K562 (cell line): ENCODE measurements around the gene SELENOT.

Experiments used
- BRCA1 ChIP-seq, 2 experiments: fragments of 450-650 bp in 1 of 2; sonication (generic) in 1 of 2; formaldehyde crosslinking in 1 of 2; IDR thresholded peaks; 2 replicates each; pipeline versions ENCODE4 v1.5.0 to v1.6.1; 2017 to 2020; ENCODE audit warnings: mild to moderate bottlenecking in 1 of 2, missing genetic modification reagents in 1 of 2
- MIER1 ChIP-seq: fragments of 450-650 bp; IDR thresholded peaks from 2 replicates; pipeline ENCODE4 v1.6.1; 2016; ENCODE audit warnings: antibody characterized with exemption, mild to moderate bottlenecking, low read depth
- NR3C1 ChIP-seq: sonication (generic); formaldehyde crosslinking; IDR thresholded peaks from 2 replicates; pipeline ENCODE4 v1.8.1; 2022; ENCODE audit warnings: missing genetic modification reagents
- TBP ChIP-seq: optimal IDR thresholded peaks from 2 replicates; pipeline ENCODE3; 2011; ENCODE audit warnings: low read depth, low read length, improper control_type of control experiment
- ZKSCAN3 ChIP-seq: fragments of 250-450 bp; sonication (Bioruptor Pico); IDR thresholded peaks from 2 replicates; pipeline ENCODE4 v1.4.0; 2020
- TF ChIP-seq, protein P1 (sequence below): fragments of 450-650 bp; formaldehyde crosslinking; IDR thresholded peaks from 2 replicates; pipeline ENCODE4 v1.4.0; 2022; ENCODE audit warnings: missing genetic modification characterization
- TF ChIP-seq, protein P2 (sequence below): fragments of 200-800 bp; sonication (Bioruptor generic); IDR thresholded peaks from 2 replicates; pipeline ENCODE4 v1.6.1; 2017; ENCODE audit warnings: missing genetic modification characterization, missing compliant biosample characterization
- TF ChIP-seq, protein P3 (sequence below), 3 experiments: IDR thresholded peaks in 2 of 3; conservative IDR thresholded peaks in 1 of 3; 2 replicates each; pipeline ENCODE4 v1.5.1; 2011 to 2012; ENCODE audit warnings: low read length in 3 of 3, mild to moderate bottlenecking in 3 of 3, control low read depth in 2 of 3, improper control_type of control experiment in 1 of 3, inconsistent platforms in 1 of 3, low read depth in 1 of 3, mixed read lengths in 1 of 3, moderate library complexity in 1 of 3; ENCODE audit not compliant: insufficient read depth in 2 of 3
- TF ChIP-seq, protein P4 (sequence below): fragments of 250-450 bp; sonication (Bioruptor Pico); IDR thresholded peaks from 2 replicates; pipeline ENCODE4 v1.5.0; 2021; ENCODE audit warnings: mild to moderate bottlenecking, moderate library complexity

DNA sequence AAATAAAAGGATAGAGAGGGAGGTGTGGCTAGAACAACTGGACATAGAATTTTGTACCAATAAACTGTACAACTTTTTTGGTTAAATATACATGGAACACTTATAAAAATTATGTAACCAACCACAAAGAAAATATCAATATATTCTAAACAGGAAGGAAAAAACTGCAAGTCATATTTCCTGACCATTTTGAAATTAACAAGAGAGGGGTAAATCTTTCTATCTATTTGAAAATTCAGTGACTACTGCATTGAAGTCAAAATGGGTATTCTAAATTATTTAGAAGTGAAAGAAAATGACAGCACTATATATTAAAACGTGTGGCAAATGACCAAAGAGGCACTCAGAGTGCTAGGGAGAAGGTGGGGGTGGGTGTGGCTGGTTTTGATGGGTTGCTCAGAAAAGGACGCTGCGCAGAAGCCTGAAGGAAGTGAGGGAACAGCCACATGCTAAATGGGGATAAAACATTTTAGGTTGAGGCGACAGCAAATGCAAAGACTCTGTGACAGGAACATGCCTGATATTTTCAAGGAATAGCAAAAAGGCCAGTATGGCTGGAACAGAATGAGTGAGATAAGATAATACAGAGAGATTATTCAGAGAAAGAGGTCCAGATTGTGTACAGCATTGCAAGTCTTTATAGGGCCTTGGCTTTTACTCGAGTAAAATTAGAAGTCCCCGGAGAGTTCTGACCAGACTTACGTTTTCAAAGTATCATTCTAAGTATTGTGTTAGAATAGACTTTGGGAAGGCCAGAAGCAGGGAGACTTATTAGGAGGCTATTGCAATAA lies 59.5 kb downstream of the SELENOT start:
- TF ChIP-seq, protein P1, sequence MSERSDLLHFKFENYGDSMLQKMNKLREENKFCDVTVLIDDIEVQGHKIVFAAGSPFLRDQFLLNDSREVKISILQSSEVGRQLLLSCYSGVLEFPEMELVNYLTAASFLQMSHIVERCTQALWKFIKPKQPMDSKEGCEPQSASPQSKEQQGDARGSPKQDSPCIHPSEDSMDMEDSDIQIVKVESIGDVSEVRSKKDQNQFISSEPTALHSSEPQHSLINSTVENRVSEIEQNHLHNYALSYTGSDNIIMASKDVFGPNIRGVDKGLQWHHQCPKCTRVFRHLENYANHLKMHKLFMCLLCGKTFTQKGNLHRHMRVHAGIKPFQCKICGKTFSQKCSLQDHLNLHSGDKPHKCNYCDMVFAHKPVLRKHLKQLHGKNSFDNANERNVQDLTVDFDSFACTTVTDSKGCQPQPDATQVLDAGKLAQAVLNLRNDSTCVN (CRISPR knock-in tag): no peak
- TF ChIP-seq MIER1: no peak
- TF ChIP-seq NR3C1: no peak
- no peak for TF ChIP-seq BRCA1 (IDR thresholded peaks at IDR 0.05)
- TF ChIP-seq BRCA1 (CRISPR knock-in tag; IDR thresholded peaks at IDR 0.05): no peak
- TF ChIP-seq ZKSCAN3 (CRISPR knock-in tag): no peak
- TF ChIP-seq TBP: no peak
- TF ChIP-seq, protein P2, sequence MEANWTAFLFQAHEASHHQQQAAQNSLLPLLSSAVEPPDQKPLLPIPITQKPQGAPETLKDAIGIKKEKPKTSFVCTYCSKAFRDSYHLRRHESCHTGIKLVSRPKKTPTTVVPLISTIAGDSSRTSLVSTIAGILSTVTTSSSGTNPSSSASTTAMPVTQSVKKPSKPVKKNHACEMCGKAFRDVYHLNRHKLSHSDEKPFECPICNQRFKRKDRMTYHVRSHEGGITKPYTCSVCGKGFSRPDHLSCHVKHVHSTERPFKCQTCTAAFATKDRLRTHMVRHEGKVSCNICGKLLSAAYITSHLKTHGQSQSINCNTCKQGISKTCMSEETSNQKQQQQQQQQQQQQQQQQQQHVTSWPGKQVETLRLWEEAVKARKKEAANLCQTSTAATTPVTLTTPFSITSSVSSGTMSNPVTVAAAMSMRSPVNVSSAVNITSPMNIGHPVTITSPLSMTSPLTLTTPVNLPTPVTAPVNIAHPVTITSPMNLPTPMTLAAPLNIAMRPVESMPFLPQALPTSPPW (CRISPR knock-in tag): no peak
- TF ChIP-seq, protein P3, sequence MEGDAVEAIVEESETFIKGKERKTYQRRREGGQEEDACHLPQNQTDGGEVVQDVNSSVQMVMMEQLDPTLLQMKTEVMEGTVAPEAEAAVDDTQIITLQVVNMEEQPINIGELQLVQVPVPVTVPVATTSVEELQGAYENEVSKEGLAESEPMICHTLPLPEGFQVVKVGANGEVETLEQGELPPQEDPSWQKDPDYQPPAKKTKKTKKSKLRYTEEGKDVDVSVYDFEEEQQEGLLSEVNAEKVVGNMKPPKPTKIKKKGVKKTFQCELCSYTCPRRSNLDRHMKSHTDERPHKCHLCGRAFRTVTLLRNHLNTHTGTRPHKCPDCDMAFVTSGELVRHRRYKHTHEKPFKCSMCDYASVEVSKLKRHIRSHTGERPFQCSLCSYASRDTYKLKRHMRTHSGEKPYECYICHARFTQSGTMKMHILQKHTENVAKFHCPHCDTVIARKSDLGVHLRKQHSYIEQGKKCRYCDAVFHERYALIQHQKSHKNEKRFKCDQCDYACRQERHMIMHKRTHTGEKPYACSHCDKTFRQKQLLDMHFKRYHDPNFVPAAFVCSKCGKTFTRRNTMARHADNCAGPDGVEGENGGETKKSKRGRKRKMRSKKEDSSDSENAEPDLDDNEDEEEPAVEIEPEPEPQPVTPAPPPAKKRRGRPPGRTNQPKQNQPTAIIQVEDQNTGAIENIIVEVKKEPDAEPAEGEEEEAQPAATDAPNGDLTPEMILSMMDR (IDR thresholded peaks at IDR 0.05 in 2 of 3, conservative IDR thresholded peaks at IDR 0.05 in 1 of 3; ENCODE audit: insufficient read depth in 2 of 3, low read depth in 1 of 3, low read length in 3 of 3): no peak
- TF ChIP-seq, protein P4, sequence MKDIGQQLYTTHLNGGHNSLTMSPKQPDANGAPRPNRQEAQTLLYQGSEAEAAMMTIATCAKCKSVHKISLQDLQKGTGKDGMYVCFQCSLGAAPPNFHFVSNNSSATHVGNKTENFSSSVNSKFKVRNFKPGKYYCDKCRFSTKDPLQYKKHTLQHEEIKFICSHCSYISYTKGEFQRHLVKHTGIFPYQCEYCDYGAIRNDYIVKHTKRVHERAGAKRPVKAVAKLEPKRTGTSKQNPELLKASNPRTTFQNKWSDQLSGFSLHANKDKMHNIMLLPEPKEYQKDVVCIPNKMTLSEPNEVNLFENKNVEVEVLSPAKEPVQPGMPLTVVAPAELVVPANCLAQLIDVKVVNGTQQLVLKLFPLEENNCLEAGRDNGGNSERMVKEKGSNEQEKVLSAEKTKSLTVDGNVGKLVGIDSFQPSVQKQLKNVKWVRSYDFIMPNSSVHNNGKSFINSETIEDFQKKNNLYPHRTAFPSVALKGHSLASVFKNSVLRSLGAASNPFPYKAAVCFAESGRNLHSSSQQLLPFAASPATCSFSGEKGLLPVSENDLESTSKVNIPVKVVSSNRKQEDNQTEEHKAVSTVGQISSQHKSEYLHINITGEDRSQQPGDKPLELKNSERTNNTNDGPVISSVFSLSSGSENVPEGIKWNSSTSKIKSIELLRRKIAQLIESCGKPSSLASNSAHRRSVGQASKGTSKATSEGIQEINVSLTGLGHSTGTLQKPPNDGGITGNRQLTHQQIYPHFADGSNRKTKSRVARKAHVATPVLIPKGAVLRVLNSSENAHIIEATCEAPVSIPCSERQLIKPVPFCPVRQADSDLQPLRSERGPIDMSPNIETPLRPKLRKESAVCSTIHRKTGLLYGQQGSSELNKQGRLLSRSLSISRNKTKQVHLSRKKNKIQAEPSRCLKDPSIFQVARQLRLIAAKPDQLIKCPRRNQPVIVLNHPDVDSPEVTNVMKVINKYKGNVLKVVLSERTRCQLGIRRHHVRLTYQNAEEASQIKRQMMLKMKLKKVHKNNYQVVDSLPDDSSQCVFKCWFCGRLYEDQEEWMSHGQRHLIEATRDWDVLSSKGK (CRISPR knock-in tag): no peak
